Activated CD4-positive, alpha-beta T cell treated with anti-CD3 and anti-CD28 coated beads, Interleukin-2, amount 50 U/mL, for 48 hours (primary cell): ENCODE results near the gene PRDM15.
A peak's percentile ranks its signal among the peaks of the same experiment; 100 is the strongest.

ENCODE experiments used
- DNase-seq, 2 experiments: peaks; one replicate each; pipeline ENCODE4 v3.0.0-alpha.2; 2020

Gene PRDM15

GRCh38 chr21:41774467-41775148 lies 104.5 kb downstream of the PRDM15 start:
- no peak for DNase-seq

- DNase-seq: no peak
Measured at GRCh38 chr21:41772351-41773080, 106.6 kb downstream of the PRDM15 start.

GRCh38 chr21:41771625-41771945 lies 107.6 kb downstream of the PRDM15 start:
- DNase-seq: no peak

GRCh38 chr21:41770901-41771624 lies 108.1 kb downstream of the PRDM15 start:
- DNase-seq: no peak

- DNase-seq: no peak
Measured at GRCh38 chr21:41769933-41770332, 109.2 kb downstream of the PRDM15 start.

GRCh38 chr21:41769521-41769920 lies 109.6 kb downstream of the PRDM15 start:
- no peak for DNase-seq

- DNase-seq: no peak
Measured at GRCh38 chr21:41769111-41769510, 110.0 kb downstream of the PRDM15 start.

GRCh38 chr21:41768437-41769042 lies 110.6 kb downstream of the PRDM15 start:
- DNase-seq: peak in 1 of 2 experiments; percentile 21

GRCh38 chr21:41767606-41768436 lies 111.3 kb downstream of the PRDM15 start:
- DNase-seq: peak in 1 of 2 experiments; percentile 23

GRCh38 chr21:41766883-41767605 lies 112.1 kb downstream of the PRDM15 start, which contains the start of gene RIPK4:
TSS of gene RIPK4 (minus strand) at chr21:41767052. CDS start at chr21:41767041, 11 bp downstream.
- DNase-seq: peak; percentile 70 to 73

GRCh38 chr21:41765973-41766882 lies 112.9 kb downstream of the PRDM15 start:
- DNase-seq: no peak

- no peak for DNase-seq
Measured at GRCh38 chr21:41765420-41765821, 113.7 kb downstream of the PRDM15 start.

GRCh38 chr21:41764558-41765419 lies 114.4 kb downstream of the PRDM15 start:
- no peak for DNase-seq

- DNase-seq: no peak
Measured at GRCh38 chr21:41763996-41764395, 115.1 kb downstream of the PRDM15 start.

- no peak for DNase-seq
Measured at GRCh38 chr21:41763398-41763931, 115.7 kb downstream of the PRDM15 start.

- DNase-seq: no peak
Measured at GRCh38 chr21:41762753-41763152, 116.4 kb downstream of the PRDM15 start.

- DNase-seq: no peak
Measured at GRCh38 chr21:41761934-41762635, 117.1 kb downstream of the PRDM15 start.

GRCh38 chr21:41761211-41761933 lies 117.8 kb downstream of the PRDM15 start:
- DNase-seq: no peak
